Liver (tissue), 9 donors: ENCODE results near the gene RBM38. TPM values are rescaled to one million over a fixed set of nuclear protein-coding genes. Genes with fewer than 3 reads are reported as not detected.
"Not testable (repeated sequence)": the region's sequence is repeated elsewhere in the genome, so short reads cannot be mapped to it uniquely, and the experiment has no call there.

Experiments used
- DNase-seq: peaks from one replicate; pipeline ENCODE4 v3.0.0-alpha.2; 2017; ENCODE audit warnings: low spot score
- H3K27ac ChIP-seq, 2 donors: one replicate each; pipeline ENCODE4 v1.7.0; 2013; ENCODE audit warnings: inconsistent platforms in 2 of 2, low read length in 2 of 2, control low read depth in 1 of 2, low read depth in 1 of 2, mild to moderate bottlenecking in 1 of 2
- H3K27me3 ChIP-seq, 4 donors: one replicate each; pipeline versions ENCODE4 v1.6.1 to v1.7.0; 2013; ENCODE audit warnings: low read length in 3 of 4, inconsistent platforms in 1 of 4, mild to moderate bottlenecking in 1 of 4, moderate library complexity in 1 of 4; ENCODE audit not compliant: control insufficient read depth in 4 of 4, insufficient read depth in 4 of 4
- H3K36me3 ChIP-seq, 4 donors: one replicate each; pipeline versions ENCODE4 v1.6.1 to v1.7.0; 2013; ENCODE audit warnings: low read length in 3 of 4, mild to moderate bottlenecking in 3 of 4, low read depth in 1 of 4, moderate library complexity in 1 of 4; ENCODE audit not compliant: control insufficient read depth in 4 of 4, insufficient read depth in 3 of 4
- H3K4me1 ChIP-seq, 4 donors: one replicate each; pipeline versions ENCODE4 v1.6.1 to v1.7.0; 2013; ENCODE audit warnings: low read length in 3 of 4, mild to moderate bottlenecking in 3 of 4, moderate library complexity in 1 of 4; ENCODE audit not compliant: control insufficient read depth in 4 of 4, insufficient read depth in 4 of 4
- H3K4me3 ChIP-seq, 3 donors: one replicate each; pipeline versions ENCODE4 v1.6.1 to v1.7.0; 2013; ENCODE audit warnings: low read length in 3 of 3, control low read depth in 1 of 3, low read depth in 1 of 3, mild to moderate bottlenecking in 1 of 3
- H3K9ac ChIP-seq, 2 donors: one replicate each; pipeline ENCODE4 v1.7.0; 2013; ENCODE audit warnings: low read length in 2 of 2, mild to moderate bottlenecking in 2 of 2, moderate library complexity in 2 of 2, control low read depth in 1 of 2, low read depth in 1 of 2
- H3K9me3 ChIP-seq, 4 donors: one replicate each; pipeline versions ENCODE4 v1.6.1 to v1.7.0; 2013; ENCODE audit warnings: low read length in 3 of 4; ENCODE audit not compliant: control insufficient read depth in 4 of 4
- FOXA1 ChIP-seq: IDR thresholded peaks from 2 replicates; pipeline ENCODE4 v1.6.1; 2016; ENCODE audit warnings: antibody characterized with exemption
- FOXA2 ChIP-seq: IDR thresholded peaks from 2 replicates; pipeline ENCODE4 v1.6.1; 2016; ENCODE audit warnings: antibody characterized with exemption
- HNF4A ChIP-seq, 2 donors: conservative IDR thresholded peaks; 2 replicates each; pipeline ENCODE4 v1.6.1; 2016; ENCODE audit warnings: antibody characterized with exemption in 2 of 2, mild to moderate bottlenecking in 2 of 2
- HNF4G ChIP-seq: IDR thresholded peaks from 2 replicates; pipeline ENCODE4 v1.6.1; 2016; ENCODE audit warnings: antibody characterized with exemption
- JUND ChIP-seq, 2 donors: IDR thresholded peaks; 2 replicates each; pipeline ENCODE4 v1.6.1; 2016; ENCODE audit warnings: antibody characterized with exemption in 2 of 2
- NR2F2 ChIP-seq: IDR thresholded peaks from 2 replicates; pipeline ENCODE4 v1.6.1; 2016; ENCODE audit warnings: antibody characterized with exemption
- RAD21 ChIP-seq, 2 donors: IDR thresholded peaks; 2 replicates each; pipeline ENCODE4 v1.6.1; 2016; ENCODE audit warnings: antibody characterized with exemption in 2 of 2, mild to moderate bottlenecking in 2 of 2
- SP1 ChIP-seq: IDR thresholded peaks from 2 replicates; pipeline ENCODE4 v1.6.1; 2018; ENCODE audit warnings: antibody characterized with exemption, mild to moderate bottlenecking
- TAF1 ChIP-seq: conservative IDR thresholded peaks from 2 replicates; pipeline ENCODE4 v1.6.1; 2016; ENCODE audit warnings: antibody characterized with exemption, mild to moderate bottlenecking
- YY1 ChIP-seq: IDR thresholded peaks from 2 replicates; pipeline ENCODE4 v1.6.1; 2016; ENCODE audit warnings: antibody characterized with exemption, mild to moderate bottlenecking
- WGBS: extraction: QIAGEN DNeasy Blood & Tissue Kit; methylation state at CpG from one replicate; pipeline ENCODE4 v1.1.7; 2013; 5-methylcytosine and 5-hydroxymethylcytosine counted together
- polyA plus RNA-seq, 2 donors: library from polyadenylated mRNA; stranded (reverse) in 1 of 2; unstranded in 1 of 2; fragments of 200-250 nt in 1 of 2; fragments of >200 nt in 1 of 2; fragmentation: Nextera tagmentation in 1 of 2; extraction: Ambion mirVana in 1 of 2; gene quantifications; one replicate each; pipeline versions ENCODE4 v1.2.1 to v1.2.3, GENCODE V29; 2013 to 2015
- total RNA-seq, 2 donors: library from RNA; depleted of rRNA; stranded (reverse); fragments of >200 nt; gene quantifications; one replicate each; pipeline ENCODE4 v1.2.3, GENCODE V29; 2014
- TF ChIP-seq, protein P1 (sequence below): fragments of 150-350 bp; IDR thresholded peaks from 2 replicates; pipeline ENCODE4 v1.5.1; 2017; ENCODE audit warnings: improper control_type of control experiment, low read depth, low read length; ENCODE audit not compliant: missing input control
- TF ChIP-seq, protein P2 (sequence below): IDR thresholded peaks from 2 replicates; pipeline ENCODE4 v1.6.1; 2016; ENCODE audit warnings: antibody characterized with exemption
- TF ChIP-seq, protein P3 (sequence below): IDR thresholded peaks from 2 replicates; pipeline ENCODE4 v1.6.1; 2016; ENCODE audit warnings: antibody characterized with exemption
- TF ChIP-seq, protein P4 (sequence below): IDR thresholded peaks from 2 replicates; pipeline ENCODE4 v1.6.1; 2016; ENCODE audit warnings: antibody characterized with exemption
- TF ChIP-seq, protein P5 (sequence below): IDR thresholded peaks from 2 replicates; pipeline ENCODE4 v1.6.1; 2016; ENCODE audit warnings: antibody characterized with exemption, mild to moderate bottlenecking
- donor health status: healthy.
- donor health status: healthy.
- donor health status: healthy.
- donor health status: healthy.
- donor health status: healthy.

RBM38 gene
- total and polyA plus RNA-seq, 4 donors = 1.4 to 258 (median 6.0) TPM

DNA sequence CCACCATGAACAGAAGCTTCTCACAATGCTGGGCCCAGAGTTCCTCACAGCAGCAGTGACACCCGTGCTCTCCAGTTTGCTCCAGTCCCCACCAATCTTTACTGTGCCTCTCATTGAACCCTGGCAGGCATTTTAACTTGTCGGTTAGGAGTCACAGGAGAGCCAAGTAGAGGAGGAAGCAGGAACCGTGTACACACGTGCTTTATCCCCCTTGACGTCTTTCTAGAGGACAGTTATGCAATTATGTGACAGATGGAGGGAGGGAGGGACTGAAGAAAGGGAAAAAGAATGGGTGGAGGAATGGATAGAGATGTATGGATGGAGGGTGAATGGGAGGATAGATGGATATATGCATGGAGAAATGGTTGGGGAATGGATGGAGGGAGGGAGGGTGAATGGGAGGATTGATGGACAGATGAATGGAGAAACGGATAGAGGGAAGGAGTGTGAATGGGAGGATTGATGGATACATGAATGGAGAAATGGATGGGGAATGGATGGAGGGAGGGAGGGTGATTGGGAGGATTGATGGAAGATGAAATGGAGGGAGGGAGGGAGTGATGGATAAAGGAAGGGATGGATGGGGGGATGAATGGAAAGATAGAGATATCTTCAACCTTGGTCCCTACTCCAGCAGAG is 26.0 kb downstream of the RBM38 start:
- Histone ChIP-seq H3K9ac (no peak overlapping the region), H3K36me3 (no peaks in the 10 kb centered on the region), H3K9me3 (no peaks in the 10 kb centered on the region), H3K4me3 (no peak overlapping the region), H3K27ac (no peak overlapping the region), H3K27me3 (no peaks in the 10 kb centered on the region), H3K4me1 (peaks cover 0 to 13% (median 7%) of the 10 kb centered on the region in 4 donors)
- TF ChIP-seq HNF4A (conservative IDR thresholded peaks at IDR 0.05) = no peak
- TF ChIP-seq, protein P1, sequence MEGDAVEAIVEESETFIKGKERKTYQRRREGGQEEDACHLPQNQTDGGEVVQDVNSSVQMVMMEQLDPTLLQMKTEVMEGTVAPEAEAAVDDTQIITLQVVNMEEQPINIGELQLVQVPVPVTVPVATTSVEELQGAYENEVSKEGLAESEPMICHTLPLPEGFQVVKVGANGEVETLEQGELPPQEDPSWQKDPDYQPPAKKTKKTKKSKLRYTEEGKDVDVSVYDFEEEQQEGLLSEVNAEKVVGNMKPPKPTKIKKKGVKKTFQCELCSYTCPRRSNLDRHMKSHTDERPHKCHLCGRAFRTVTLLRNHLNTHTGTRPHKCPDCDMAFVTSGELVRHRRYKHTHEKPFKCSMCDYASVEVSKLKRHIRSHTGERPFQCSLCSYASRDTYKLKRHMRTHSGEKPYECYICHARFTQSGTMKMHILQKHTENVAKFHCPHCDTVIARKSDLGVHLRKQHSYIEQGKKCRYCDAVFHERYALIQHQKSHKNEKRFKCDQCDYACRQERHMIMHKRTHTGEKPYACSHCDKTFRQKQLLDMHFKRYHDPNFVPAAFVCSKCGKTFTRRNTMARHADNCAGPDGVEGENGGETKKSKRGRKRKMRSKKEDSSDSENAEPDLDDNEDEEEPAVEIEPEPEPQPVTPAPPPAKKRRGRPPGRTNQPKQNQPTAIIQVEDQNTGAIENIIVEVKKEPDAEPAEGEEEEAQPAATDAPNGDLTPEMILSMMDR = no peak
- TF ChIP-seq, protein P2, sequence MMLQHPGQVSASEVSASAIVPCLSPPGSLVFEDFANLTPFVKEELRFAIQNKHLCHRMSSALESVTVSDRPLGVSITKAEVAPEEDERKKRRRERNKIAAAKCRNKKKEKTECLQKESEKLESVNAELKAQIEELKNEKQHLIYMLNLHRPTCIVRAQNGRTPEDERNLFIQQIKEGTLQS = no peak
- TF ChIP-seq SP1 = no peak
- no peak for TF ChIP-seq FOXA2
- TF ChIP-seq TAF1 = no peak
- no peak for TF ChIP-seq JUND (IDR thresholded peaks at IDR 0.05)
- no peak for TF ChIP-seq RAD21 (IDR thresholded peaks at IDR 0.05)
- no peak for TF ChIP-seq NR2F2
- TF ChIP-seq HNF4G = no peak
- TF ChIP-seq, protein P3, sequence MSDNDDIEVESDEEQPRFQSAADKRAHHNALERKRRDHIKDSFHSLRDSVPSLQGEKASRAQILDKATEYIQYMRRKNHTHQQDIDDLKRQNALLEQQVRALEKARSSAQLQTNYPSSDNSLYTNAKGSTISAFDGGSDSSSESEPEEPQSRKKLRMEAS = no peak
- no peak for TF ChIP-seq YY1
- TF ChIP-seq, protein P4, sequence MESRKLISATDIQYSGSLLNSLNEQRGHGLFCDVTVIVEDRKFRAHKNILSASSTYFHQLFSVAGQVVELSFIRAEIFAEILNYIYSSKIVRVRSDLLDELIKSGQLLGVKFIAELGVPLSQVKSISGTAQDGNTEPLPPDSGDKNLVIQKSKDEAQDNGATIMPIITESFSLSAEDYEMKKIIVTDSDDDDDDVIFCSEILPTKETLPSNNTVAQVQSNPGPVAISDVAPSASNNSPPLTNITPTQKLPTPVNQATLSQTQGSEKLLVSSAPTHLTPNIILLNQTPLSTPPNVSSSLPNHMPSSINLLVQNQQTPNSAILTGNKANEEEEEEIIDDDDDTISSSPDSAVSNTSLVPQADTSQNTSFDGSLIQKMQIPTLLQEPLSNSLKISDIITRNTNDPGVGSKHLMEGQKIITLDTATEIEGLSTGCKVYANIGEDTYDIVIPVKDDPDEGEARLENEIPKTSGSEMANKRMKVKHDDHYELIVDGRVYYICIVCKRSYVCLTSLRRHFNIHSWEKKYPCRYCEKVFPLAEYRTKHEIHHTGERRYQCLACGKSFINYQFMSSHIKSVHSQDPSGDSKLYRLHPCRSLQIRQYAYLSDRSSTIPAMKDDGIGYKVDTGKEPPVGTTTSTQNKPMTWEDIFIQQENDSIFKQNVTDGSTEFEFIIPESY = no peak
- TF ChIP-seq FOXA1 = no peak
- 61% methylated on average over 6 of the region's 6 CpGs for WGBS
- no peak for DNase-seq

DNA sequence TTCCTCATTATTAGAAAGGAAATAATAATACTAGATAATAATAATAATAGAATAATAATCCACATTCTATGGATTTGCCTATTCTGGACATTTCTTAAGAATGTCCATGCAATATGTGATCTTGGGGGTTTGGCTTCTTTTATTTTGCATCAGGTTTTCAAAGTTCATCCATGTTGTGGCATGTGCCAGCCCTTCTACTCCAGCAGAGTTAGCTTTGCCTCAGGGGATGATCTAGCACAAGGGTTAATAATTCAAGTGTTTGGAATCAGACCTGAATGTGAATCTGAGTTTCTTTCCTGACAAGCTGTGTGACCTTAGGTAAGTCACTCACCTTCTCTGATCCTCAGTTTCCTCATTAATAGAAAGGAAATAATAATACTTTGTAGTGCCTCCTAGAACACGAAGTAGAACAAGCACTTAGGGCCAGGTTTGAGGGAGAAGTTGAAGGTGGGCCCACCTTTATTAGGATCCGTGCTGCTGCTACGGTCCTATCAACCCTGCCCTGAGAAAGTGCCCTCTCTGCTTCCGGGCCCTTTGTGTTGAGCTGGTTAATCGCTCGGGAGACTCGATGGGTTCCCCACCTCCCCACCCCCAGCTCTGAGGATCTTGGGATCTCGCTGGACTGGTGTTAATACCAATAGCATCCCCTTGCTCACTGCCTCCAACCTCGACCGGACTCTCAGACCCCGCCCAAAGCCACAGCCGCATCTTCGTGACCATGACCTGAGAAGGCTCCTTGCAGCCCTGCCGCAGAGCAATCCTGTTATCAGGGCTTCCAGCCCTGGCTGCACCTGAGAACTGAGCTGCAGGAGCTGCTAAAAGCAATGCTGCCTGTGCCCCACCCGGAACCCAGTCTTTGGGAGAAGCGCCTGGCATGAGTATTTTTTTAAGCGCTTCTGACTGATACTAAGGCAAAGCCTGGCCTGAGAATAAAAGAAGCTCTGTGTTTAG is 26.9 kb downstream of the RBM38 start:
- Histone ChIP-seq H3K4me3 (no peak overlapping the region), H3K9me3 (no peaks in the 10 kb centered on the region), H3K36me3 (no peaks in the 10 kb centered on the region), H3K27me3 (no peaks in the 10 kb centered on the region), H3K9ac (no peak overlapping the region), H3K27ac (no peak overlapping the region), H3K4me1 (peaks cover 0 to 21% (median 13%) of the 10 kb centered on the region in 4 donors)
- peak; percentile 74 for DNase-seq
- 72% methylated on average over 17 of the region's 17 CpGs for WGBS
- TF ChIP-seq, protein P2 = no peak
- TF ChIP-seq HNF4G = no peak
- TF ChIP-seq, protein P5, sequence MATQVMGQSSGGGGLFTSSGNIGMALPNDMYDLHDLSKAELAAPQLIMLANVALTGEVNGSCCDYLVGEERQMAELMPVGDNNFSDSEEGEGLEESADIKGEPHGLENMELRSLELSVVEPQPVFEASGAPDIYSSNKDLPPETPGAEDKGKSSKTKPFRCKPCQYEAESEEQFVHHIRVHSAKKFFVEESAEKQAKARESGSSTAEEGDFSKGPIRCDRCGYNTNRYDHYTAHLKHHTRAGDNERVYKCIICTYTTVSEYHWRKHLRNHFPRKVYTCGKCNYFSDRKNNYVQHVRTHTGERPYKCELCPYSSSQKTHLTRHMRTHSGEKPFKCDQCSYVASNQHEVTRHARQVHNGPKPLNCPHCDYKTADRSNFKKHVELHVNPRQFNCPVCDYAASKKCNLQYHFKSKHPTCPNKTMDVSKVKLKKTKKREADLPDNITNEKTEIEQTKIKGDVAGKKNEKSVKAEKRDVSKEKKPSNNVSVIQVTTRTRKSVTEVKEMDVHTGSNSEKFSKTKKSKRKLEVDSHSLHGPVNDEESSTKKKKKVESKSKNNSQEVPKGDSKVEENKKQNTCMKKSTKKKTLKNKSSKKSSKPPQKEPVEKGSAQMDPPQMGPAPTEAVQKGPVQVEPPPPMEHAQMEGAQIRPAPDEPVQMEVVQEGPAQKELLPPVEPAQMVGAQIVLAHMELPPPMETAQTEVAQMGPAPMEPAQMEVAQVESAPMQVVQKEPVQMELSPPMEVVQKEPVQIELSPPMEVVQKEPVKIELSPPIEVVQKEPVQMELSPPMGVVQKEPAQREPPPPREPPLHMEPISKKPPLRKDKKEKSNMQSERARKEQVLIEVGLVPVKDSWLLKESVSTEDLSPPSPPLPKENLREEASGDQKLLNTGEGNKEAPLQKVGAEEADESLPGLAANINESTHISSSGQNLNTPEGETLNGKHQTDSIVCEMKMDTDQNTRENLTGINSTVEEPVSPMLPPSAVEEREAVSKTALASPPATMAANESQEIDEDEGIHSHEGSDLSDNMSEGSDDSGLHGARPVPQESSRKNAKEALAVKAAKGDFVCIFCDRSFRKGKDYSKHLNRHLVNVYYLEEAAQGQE = no peak
- no peak for TF ChIP-seq NR2F2

DNA sequence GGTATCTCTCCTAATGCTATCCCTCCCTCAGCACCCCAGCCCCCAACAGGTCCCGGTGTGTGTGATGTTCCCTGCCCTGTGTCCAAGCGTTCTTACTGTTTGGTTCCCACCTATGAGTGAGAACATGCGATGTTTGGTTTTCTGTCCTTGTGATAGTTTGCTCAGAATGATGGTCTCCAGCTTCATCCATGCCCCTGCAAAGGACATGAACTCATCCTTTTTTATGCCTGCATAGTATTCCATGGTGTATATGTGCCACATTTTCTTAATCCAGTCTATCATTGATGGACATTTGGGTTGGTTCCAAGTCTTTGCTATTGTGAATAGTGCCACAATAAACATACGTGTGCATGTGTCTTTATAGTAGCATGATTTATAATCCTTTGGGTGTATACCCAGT is 28.3 kb downstream of the RBM38 start:
- not testable (repeated sequence) for DNase-seq, H3K9ac ChIP-seq, H3K4me3 ChIP-seq, H3K36me3 ChIP-seq, H3K27me3 ChIP-seq, H3K27ac ChIP-seq, H3K9me3 ChIP-seq
- H3K4me1 ChIP-seq = peaks cover 0 to 24% (median 14%) of the 10 kb centered on the region in 4 donors
- 96% methylated on average over 4 of the region's 4 CpGs for WGBS
